ENCODE measurements around the gene CCDC50.

GRCh38 chr3:191280111-191280510, 49.1 kb upstream of the CCDC50 start:
- TF ChIP-seq POLR2A (IDR thresholded peaks at IDR 0.05; ENCODE audit: low read length) (no peak), GATA1 (IDR thresholded peaks at IDR 0.05; ENCODE audit: low read depth, low read length) (no peak)
